ENCODE measurements around the gene CARD19. TPM values are rescaled to one million over a fixed set of nuclear protein-coding genes. Genes with fewer than 3 reads are reported as not detected.
A peak's percentile ranks its signal among the peaks of the same experiment; 100 is the strongest.

The CARD19 gene
- total and polyA plus RNA-seq, 9 of the 15 experiments (the other 6 are each of a cell fraction or from before 2014, with no cell fraction given), result 0.90 to 34.9 (median 14.6) TPM

- TF ChIP-seq CHAMP1 (IDR thresholded peaks at IDR 0.05) (no peak), RNF219 (CRISPR knock-in tag; IDR thresholded peaks at IDR 0.05) (no peak)
Observed at GRCh38 chr9:93076792-93077128, 19.3 kb upstream of the CARD19 start (continued).

- no peaks in the 10 kb centered on the region; the same call in 2 of the 3 replicates for H3K36me3 ChIP-seq (ENCODE audit: control insufficient read depth, insufficient read depth, low read length)
- FAIRE-seq (no peak), ATAC-seq (peak; percentile 32; the same call in 1 of the 3 replicates), DNase-seq (ENCODE audit: extremely low read depth in 1 of 4, low spot score in 3 of 4) (no peak)
- H3K4me2 ChIP-seq (ENCODE audit: insufficient read depth, low read length), result no peak overlapping the region
- H3K9ac ChIP-seq (ENCODE audit: insufficient read depth in 1 of 2, low read depth in 2 of 2, low read length in 2 of 2), result no peak overlapping the region; a peak in 1 of 4 replicates
- H3K9me1 ChIP-seq (ENCODE audit: control insufficient read depth, insufficient read depth, low read length), result peaks cover 3% of the 10 kb centered on the region
- no peaks in the 10 kb centered on the region for H3K79me2 ChIP-seq (ENCODE audit: control insufficient read depth, insufficient read depth, low read length)
- no peak overlapping the region for H3K27ac ChIP-seq (ENCODE audit: extremely low read depth, low read depth, low read length)
- no peaks in the 10 kb centered on the region for H4K20me1 ChIP-seq (replicated peaks; ENCODE audit: control insufficient read depth, insufficient read depth, low read length)
- WGBS (ENCODE audit: insufficient coverage, low coverage, missing lambda C conversion rate), result 56% methylated on average over 1 of the region's 1 CpG
- intact Hi-C loops (cut with micrococcal nuclease), result no loop called here
- no peak overlapping the region for H2AFZ ChIP-seq (ENCODE audit: low read depth, low read length)
- H3K4me3 ChIP-seq, result no peak overlapping the region
- ChIA-PET POLR2A (interaction anchor here (1.0 kb wide), 1 partner anchor 13 kb away, joined by 3 read pairs; no protein-coding TSS in a partner anchor), CTCF (ENCODE audit: low intra/inter-chr PET ratio) (no interaction called here)
- no peaks in the 10 kb centered on the region for H3K9me3 ChIP-seq (replicated peaks; ENCODE audit: control insufficient read depth, insufficient read depth, low read depth, low read length)
- in situ Hi-C loops (cut with MboI), result no loop called here
- H3K27me3 ChIP-seq (ENCODE audit: control insufficient read depth in 2 of 2, insufficient read depth in 2 of 2, low read length in 2 of 2), result no peaks in the 10 kb centered on the region
- no TSS peak for BruUV-seq (replicated peaks)
- H3K4me1 ChIP-seq (replicated peaks in 1 of 2; ENCODE audit: control insufficient read depth in 2 of 2, insufficient read depth in 2 of 2, low read length in 2 of 2), result peaks cover 14 to 15% of the 10 kb centered on the region in 2 experiments
- no peak for TF ChIP-seq ZNF174 (CRISPR knock-in tag; IDR thresholded peaks at IDR 0.05)
- no peak for TF ChIP-seq ZNF518B (CRISPR knock-in tag; IDR thresholded peaks at IDR 0.05)
- TF ChIP-seq NR2C2 (CRISPR knock-in tag; IDR thresholded peaks at IDR 0.05), result no peak
- TF ChIP-seq NR2C2 (tag; IDR thresholded peaks at IDR 0.05), result no peak
- TF ChIP-seq HMG20B (CRISPR knock-in tag; IDR thresholded peaks at IDR 0.05), result no peak
- no peak for TF ChIP-seq TFAM (CRISPR knock-in tag; conservative IDR thresholded peaks at IDR 0.05)
- no peak for TF ChIP-seq HDAC1 (IDR thresholded peaks at IDR 0.05)
- no peak for TF ChIP-seq YY1 (IDR thresholded peaks at IDR 0.05; ENCODE audit: borderline replicate concordance in 1 of 3, control insufficient read depth in 1 of 3, extremely low read depth in 1 of 3, insufficient read depth in 3 of 3, insufficient read length in 1 of 3, insufficient replicate concordance in 2 of 3, low read depth in 1 of 3, low read length in 2 of 3)
- TF ChIP-seq TEAD1 (CRISPR knock-in tag; IDR thresholded peaks at IDR 0.05), result no peak
- no peak for TF ChIP-seq NR3C1 (CRISPR knock-in tag; IDR thresholded peaks at IDR 0.05)
- no peak for TF ChIP-seq MBD2 (IDR thresholded peaks at IDR 0.05; ENCODE audit: borderline replicate concordance, low read depth)
Observed at GRCh38 chr9:93077367-93077766, 18.6 kb upstream of the CARD19 start.

All from K562 (cell line).